PC-9 (cell line): ENCODE measurements around the gene ELF2. TPM values are rescaled to one million over a fixed set of nuclear protein-coding genes. Genes with fewer than 3 reads are reported as not detected.

Experiments
- BruUV-seq: library from RNA; stranded (reverse); fragments of 400-500 nt; replicated peaks from 2 replicates; lab custom pipeline; 2021; lab: Mats Ljungman, UMichigan
- CTCF ChIA-PET: fragments of 300-600 bp; sonication (Branson Sonifier 250); formaldehyde crosslinking; loops from one replicate; lab custom pipeline; 2022; ENCODE audit warnings: antibody characterized with exemption; lab: Charles Lee
- POLR2A ChIA-PET: fragments of 300-600 bp; sonication (Branson Sonifier 250); formaldehyde crosslinking; loops from one replicate; lab custom pipeline; 2022; ENCODE audit warnings: antibody characterized with exemption; ENCODE audit not compliant: unreplicated experiment; lab: Charles Lee
- DNase-seq, 2 experiments: peaks; one replicate each; pipeline versions ENCODE4 v3.0.0 to v3.0.0-alpha.2; 2015 to 2022; ENCODE audit warnings: mixed read lengths in 1 of 2
- H2AFZ ChIP-seq: fragments of 200-600 bp; sonication (generic); 2 replicates; pipeline ENCODE4 v1.8.1; 2017; ENCODE audit warnings: antibody characterized with exemption
- H3F3A ChIP-seq: fragments of 200-600 bp; sonication (generic); 2 replicates; pipeline ENCODE4 v1.8.1; 2017; ENCODE audit warnings: antibody characterized with exemption, mild to moderate bottlenecking, low read depth; ENCODE audit not compliant: insufficient read depth
- H3K27ac ChIP-seq: fragments of 200-600 bp; sonication (generic); 2 replicates; pipeline ENCODE4 v1.6.1; 2016; ENCODE audit warnings: mixed run types
- H3K27me3 ChIP-seq: fragments of 200-600 bp; sonication (generic); 2 replicates; pipeline ENCODE4 v1.6.1; 2016; ENCODE audit warnings: low read depth, mixed run types; ENCODE audit not compliant: insufficient read depth
- H3K36me3 ChIP-seq: fragments of 200-600 bp; sonication (generic); 2 replicates; pipeline ENCODE4 v1.6.1; 2016; ENCODE audit warnings: low read depth, mixed run types
- H3K4me1 ChIP-seq: fragments of 200-600 bp; sonication (generic); replicated peaks from 2 replicates; pipeline ENCODE4 v1.6.1; 2016; ENCODE audit warnings: mixed run types; ENCODE audit not compliant: insufficient read depth
- H3K4me2 ChIP-seq: fragments of 200-600 bp; sonication (generic); 2 replicates; pipeline ENCODE4 v1.6.1; 2017; ENCODE audit warnings: mixed run types
- H3K4me3 ChIP-seq: fragments of 200-600 bp; sonication (generic); 2 replicates; pipeline ENCODE4 v1.6.1; 2016; ENCODE audit warnings: mixed run types
- H3K79me2 ChIP-seq: fragments of 200-600 bp; sonication (generic); 2 replicates; pipeline ENCODE4 v1.6.1; 2017; ENCODE audit warnings: low read depth, mixed run types
- H3K9me2 ChIP-seq: fragments of 200-600 bp; sonication (generic); 2 replicates; pipeline ENCODE4 v1.8.1; 2017; ENCODE audit warnings: mild to moderate bottlenecking; ENCODE audit not compliant: insufficient read depth
- H3K9me3 ChIP-seq: fragments of 200-600 bp; sonication (generic); 2 replicates; pipeline ENCODE4 v1.8.1; 2016; ENCODE audit warnings: low read depth; ENCODE audit not compliant: insufficient read depth
- H4K20me1 ChIP-seq: fragments of 200-600 bp; sonication (generic); 2 replicates; pipeline ENCODE4 v1.8.1; 2017; ENCODE audit not compliant: insufficient read depth
- CTCF ChIP-seq: fragments of 200-600 bp; sonication (generic); conservative IDR thresholded peaks from 2 replicates; pipeline ENCODE4 v1.6.1; 2017; ENCODE audit warnings: mixed run types, antibody characterized with exemption, mild to moderate bottlenecking, moderate library complexity
- EZH2 ChIP-seq: fragments of 200-600 bp; sonication (generic); IDR thresholded peaks from 2 replicates; pipeline ENCODE4 v1.8.0; 2017; ENCODE audit warnings: antibody characterized with exemption, low read depth
- intact Hi-C: fragments of 100-400 bp; cut with micrococcal nuclease; formaldehyde crosslinking; loops from one replicate; pipeline ENCODE4 v1.10.0; 2022; ENCODE audit not compliant: unreplicated experiment
- total RNA-seq: library from RNA; stranded (reverse); gene quantifications from 2 replicates; pipeline ENCODE4 v1.2.3, GENCODE V29; 2021

Gene ELF2
- total RNA-seq, 1 experiment from 2014 or later = 30.7 TPM

GRCh38 chr4:139027776-139028175, 149.2 kb downstream of the ELF2 start:
- intact Hi-C loops = no loop called here
- ChIA-PET POLR2A (no interaction called here), CTCF (interaction anchor here (0.6 kb wide), 1 partner anchor 79 kb away, joined by 11 read pairs; no protein-coding TSS in a partner anchor)
- Histone ChIP-seq H3K27ac (no peak overlapping the region), H3F3A (0 out of 2 replicates have a peak, but pooled peaks cover 4% of the 10 kb centered on the region), H3K4me3 (no peak overlapping the region), H4K20me1 (no peaks in the 10 kb centered on the region), H2AFZ (no peak overlapping the region), H3K4me2 (no peak overlapping the region), H3K79me2 (peaks cover 18% of the 10 kb centered on the region), H3K36me3 (no peaks in the 10 kb centered on the region), H3K27me3 (no peaks in the 10 kb centered on the region), H3K9me2 (no peaks in the 10 kb centered on the region), H3K4me1 (no peaks in the 10 kb centered on the region), H3K9me3 (no peaks in the 10 kb centered on the region)
- no peak for TF ChIP-seq CTCF
- TF ChIP-seq EZH2 = no peak
- no TSS peak for BruUV-seq
- DNase-seq = no peak

- Histone ChIP-seq H3K4me2 (no peak overlapping the region), H3F3A (0 out of 2 replicates have a peak, but pooled peaks cover 2% of the 10 kb centered on the region), H3K36me3 (no peaks in the 10 kb centered on the region), H3K79me2 (peaks cover 20% of the 10 kb centered on the region), H4K20me1 (no peaks in the 10 kb centered on the region), H3K9me2 (no peaks in the 10 kb centered on the region), H3K27ac (no peak overlapping the region), H3K4me3 (no peak overlapping the region), H3K27me3 (no peaks in the 10 kb centered on the region), H2AFZ (no peak overlapping the region), H3K9me3 (no peaks in the 10 kb centered on the region), H3K4me1 (no peaks in the 10 kb centered on the region)
- ChIA-PET POLR2A (no interaction called here), CTCF (no interaction called here)
- BruUV-seq = no TSS peak
- intact Hi-C loops = no loop called here
- TF ChIP-seq CTCF = no peak
- no peak for TF ChIP-seq EZH2
- no peak for DNase-seq
These were observed 151.2 kb downstream of the ELF2 start for GRCh38 chr4:139025841-139026240.

GRCh38 chr4:139024686-139025085, 152.3 kb downstream of the ELF2 start:
- Histone ChIP-seq H4K20me1 (no peaks in the 10 kb centered on the region), H3K4me3 (no peak overlapping the region), H3K79me2 (peaks cover 27% of the 10 kb centered on the region), H3K4me2 (no peak overlapping the region), H2AFZ (no peak overlapping the region), H3K27me3 (no peaks in the 10 kb centered on the region), H3K36me3 (no peaks in the 10 kb centered on the region; the same call in 1 of the 2 replicates), H3K4me1 (no peaks in the 10 kb centered on the region), H3K9me3 (no peaks in the 10 kb centered on the region), H3F3A (no peaks in the 10 kb centered on the region), H3K27ac (no peak overlapping the region), H3K9me2 (no peaks in the 10 kb centered on the region)
- ChIA-PET CTCF (no interaction called here), POLR2A (no interaction called here)
- no peak for DNase-seq
- no TSS peak for BruUV-seq
- no peak for TF ChIP-seq EZH2
- TF ChIP-seq CTCF = no peak
- intact Hi-C loops = no loop called here
